Neural cell (in vitro differentiated cells): ENCODE data around the gene PNPLA6. TPM values are rescaled to one million over a fixed set of nuclear protein-coding genes. Genes with fewer than 3 reads are reported as not detected.

Experiments used
- H2AFZ ChIP-seq: fragments of 200-600, 300-800 bp; sonication (generic), shearing (Covaris generic); 2 replicates; pipeline ENCODE4 v1.6.0; 2014; ENCODE audit warnings: low read depth, mild to moderate bottlenecking, antibody characterized with exemption, low read length, moderate library complexity
- H3F3A ChIP-seq: fragments of 200-600 bp; shearing (Covaris generic); 2 replicates; pipeline ENCODE4 v1.6.1; 2016; ENCODE audit warnings: mild to moderate bottlenecking, moderate library complexity, mixed read lengths, antibody characterized with exemption, low read length; ENCODE audit not compliant: insufficient read depth, poor library complexity, severe bottlenecking
- H3K27ac ChIP-seq: fragments of 200-600, 300-800 bp; sonication (generic), shearing (Covaris generic); 2 replicates; pipeline ENCODE4 v1.5.1; 2014; ENCODE audit warnings: mild to moderate bottlenecking, low read length, moderate library complexity
- H3K27me3 ChIP-seq: fragments of 300-800, 200-600 bp; sonication (generic), shearing (Covaris generic); 2 replicates; pipeline ENCODE4 v1.6.0; 2014; ENCODE audit warnings: mild to moderate bottlenecking, low read depth, low read length, moderate library complexity; ENCODE audit not compliant: insufficient read depth
- H3K36me3 ChIP-seq: fragments of 300-800, 200-600 bp; sonication (generic), shearing (Covaris generic); 2 replicates; pipeline ENCODE4 v1.5.1; 2014; ENCODE audit warnings: mild to moderate bottlenecking, antibody characterized with exemption, low read length, moderate library complexity; ENCODE audit not compliant: insufficient read depth
- H3K4me2 ChIP-seq: fragments of 300-800, 200-600 bp; sonication (generic), shearing (Covaris generic); 2 replicates; pipeline ENCODE4 v1.6.0; 2014; ENCODE audit warnings: mild to moderate bottlenecking, low read length
- H3K4me3 ChIP-seq: fragments of 300-800, 200-600 bp; sonication (generic), shearing (Covaris generic); 2 replicates; pipeline ENCODE4 v1.5.1; 2014; ENCODE audit warnings: mild to moderate bottlenecking, low read length, moderate library complexity
- H3K79me2 ChIP-seq: fragments of 200-600 bp; shearing (Covaris generic); replicated peaks from 2 replicates; pipeline ENCODE4 v1.6.0; 2014; ENCODE audit warnings: mild to moderate bottlenecking, low read length, moderate library complexity; ENCODE audit not compliant: insufficient read depth
- H3K9ac ChIP-seq: fragments of 300-800, 200-600 bp; sonication (generic), shearing (Covaris generic); 2 replicates; pipeline ENCODE4 v1.6.1; 2016; ENCODE audit warnings: mild to moderate bottlenecking, low read length, mixed read lengths
- H3K9me2 ChIP-seq: fragments of 200-600 bp; shearing (Covaris generic); 2 replicates; pipeline ENCODE4 v1.6.1; 2016; ENCODE audit warnings: mild to moderate bottlenecking, low read length, mixed read lengths; ENCODE audit not compliant: insufficient read depth
- H3K9me3 ChIP-seq: fragments of 200-600, 300-800 bp; sonication (generic), shearing (Covaris generic); 2 replicates; pipeline ENCODE4 v1.6.1; 2016; ENCODE audit warnings: mild to moderate bottlenecking, mixed run types, low read length, moderate library complexity, mixed read lengths
- H4K20me1 ChIP-seq: fragments of 200-600 bp; shearing (Covaris generic); 2 replicates; pipeline ENCODE4 v1.6.1; 2016; ENCODE audit warnings: mild to moderate bottlenecking, mixed run types; ENCODE audit not compliant: insufficient read depth
- CTCF ChIP-seq: fragments of 450-650 bp; IDR thresholded peaks from 2 replicates; pipeline ENCODE4 v1.5.1; 2014; ENCODE audit warnings: antibody characterized with exemption, mild to moderate bottlenecking, moderate library complexity; ENCODE audit not compliant: poor library complexity, severe bottlenecking
- EP300 ChIP-seq: fragments of 450-650 bp; conservative IDR thresholded peaks from 2 replicates; pipeline ENCODE4 v1.6.1; 2014; ENCODE audit warnings: antibody characterized with exemption, mild to moderate bottlenecking, moderate library complexity; ENCODE audit not compliant: poor library complexity, severe bottlenecking
- EZH2 ChIP-seq: fragments of 200-600, 300-800 bp; shearing (Covaris generic), sonication (generic); IDR thresholded peaks from 2 replicates; pipeline ENCODE4 v1.6.1; 2014; ENCODE audit warnings: antibody characterized with exemption, low read length, borderline replicate concordance, mild to moderate bottlenecking; ENCODE audit not compliant: insufficient read depth, poor library complexity, severe bottlenecking
- MXI1 ChIP-seq: fragments of 450-650 bp; conservative IDR thresholded peaks from 2 replicates; pipeline ENCODE4 v1.6.1; 2014; ENCODE audit warnings: antibody characterized with exemption, mild to moderate bottlenecking; ENCODE audit not compliant: poor library complexity, severe bottlenecking
- POLR2AphosphoS5 ChIP-seq: IDR thresholded peaks from 2 replicates; pipeline ENCODE4 v1.6.1; 2012
- RAD21 ChIP-seq: fragments of 450-650 bp; conservative IDR thresholded peaks from 2 replicates; pipeline ENCODE4 v1.6.1; 2014; ENCODE audit warnings: antibody characterized with exemption, mild to moderate bottlenecking, moderate library complexity
- REST ChIP-seq: IDR thresholded peaks from 2 replicates; pipeline ENCODE4 v1.6.1; 2012; ENCODE audit warnings: borderline replicate concordance
- SMC3 ChIP-seq: fragments of 450-650 bp; conservative IDR thresholded peaks from 2 replicates; pipeline ENCODE4 v1.6.1; 2014; ENCODE audit warnings: antibody characterized with exemption, mild to moderate bottlenecking, moderate library complexity; ENCODE audit not compliant: poor library complexity
- TAF1 ChIP-seq: IDR thresholded peaks from 2 replicates; pipeline ENCODE4 v1.6.1; 2012; ENCODE audit warnings: low read depth
- polyA plus RNA-seq: library from polyadenylated mRNA; depleted of rRNA; stranded (reverse); fragments of >200 nt; gene quantifications from 2 replicates; pipeline ENCODE4 v1.2.3, GENCODE V29; 2014

The PNPLA6 gene
- polyA plus RNA-seq, 1 donor from 2014 or later, result 10.8 TPM

GRCh38 chr19:7606289-7606688 is 70.8 kb downstream of the PNPLA6 start:
- TF ChIP-seq REST, result no peak
- TF ChIP-seq EZH2, result no peak
- no peak for TF ChIP-seq MXI1
- TF ChIP-seq RAD21, result no peak
- TF ChIP-seq SMC3, result no peak
- no peak for TF ChIP-seq TAF1
- TF ChIP-seq CTCF, result no peak
- TF ChIP-seq EP300, result no peak
- TF ChIP-seq POLR2AphosphoS5, result no peak

GRCh38 chr19:7607212-7607873 is 71.8 kb downstream of the PNPLA6 start:
- no peak overlapping the region for H2AFZ ChIP-seq
- no peaks in the 10 kb centered on the region for H4K20me1 ChIP-seq
- H3K27ac ChIP-seq, result no peak overlapping the region
- H3K27me3 ChIP-seq, result no peaks in the 10 kb centered on the region
- H3K9me3 ChIP-seq, result no peaks in the 10 kb centered on the region
- H3K4me3 ChIP-seq, result no peak overlapping the region
- peaks cover 5% of the 10 kb centered on the region for H3K36me3 ChIP-seq
- H3F3A ChIP-seq, result no peaks in the 10 kb centered on the region
- H3K9me2 ChIP-seq, result no peaks in the 10 kb centered on the region
- H3K79me2 ChIP-seq, result peaks cover 1% of the 10 kb centered on the region
- no peak overlapping the region for H3K4me2 ChIP-seq
- H3K9ac ChIP-seq, result no peak overlapping the region
- TF ChIP-seq EP300, result no peak
- TF ChIP-seq REST, result no peak
- TF ChIP-seq RAD21, result no peak
- no peak for TF ChIP-seq CTCF
- TF ChIP-seq POLR2AphosphoS5, result no peak
- no peak for TF ChIP-seq EZH2
- no peak for TF ChIP-seq SMC3
- no peak for TF ChIP-seq MXI1
- TF ChIP-seq TAF1, result no peak

More at GRCh38 chr19:7606289-7606688, 70.8 kb downstream of the PNPLA6 start:
- Histone ChIP-seq H3K9me2 (no peaks in the 10 kb centered on the region), H3K4me3 (no peak overlapping the region), H2AFZ (no peak overlapping the region), H3K79me2 (peaks cover 7% of the 10 kb centered on the region), H3K36me3 (no peaks in the 10 kb centered on the region), H4K20me1 (no peaks in the 10 kb centered on the region), H3K9me3 (no peaks in the 10 kb centered on the region), H3K4me2 (no peak overlapping the region), H3K27ac (no peak overlapping the region), H3F3A (no peaks in the 10 kb centered on the region), H3K27me3 (no peaks in the 10 kb centered on the region), H3K9ac (no peak overlapping the region)
